Stomach (tissue), 4 donors: ENCODE results near the gene SNX33.
"Not testable (repeated sequence)": the region's sequence is repeated elsewhere in the genome, so short reads cannot be mapped to it uniquely, and the experiment has no call there.

Experiments used
- CTCF ChIP-seq, 7 experiments: fragments of 450-650 bp in 4 of 7; fragments of 200-600 bp in 3 of 7; sonication (generic) in 3 of 7; IDR thresholded peaks; one replicate each; pipeline ENCODE4 v1.5.1; 2016 to 2019; ENCODE audit warnings: antibody characterized with exemption in 7 of 7, control low read depth in 2 of 7, mild to moderate bottlenecking in 1 of 7
- EP300 ChIP-seq: sonication (generic); formaldehyde crosslinking; IDR thresholded peaks from one replicate; pipeline ENCODE4 v1.6.1; 2017; ENCODE audit warnings: antibody characterized with exemption

GRCh38 chr15:75692311-75692710 is 44.6 kb downstream of the SNX33 start:
- not testable (repeated sequence) for TF ChIP-seq CTCF (IDR thresholded peaks at IDR 0.05); EP300
